Neural crest cell (in vitro differentiated cells): ENCODE results near the gene IPO5. TPM values are rescaled to one million over a fixed set of nuclear protein-coding genes. Genes with fewer than 3 reads are reported as not detected.
"Not testable (repeated sequence)": the region's sequence is repeated elsewhere in the genome, so short reads cannot be mapped to it uniquely, and the experiment has no call there.

Experiments used
- DNase-seq: peaks from one replicate; pipeline ENCODE4 v3.0.0; 2021; ENCODE audit warnings: low read depth, mixed read lengths, low spot score
- H3K27ac Mint-ChIP-seq: one replicate; pipeline ENCODE4 v1.8.0; 2021; ENCODE audit warnings: mild to moderate bottlenecking, mixed read lengths; ENCODE audit not compliant: unreplicated experiment
- H3K27me3 Mint-ChIP-seq: 2 replicates; pipeline ENCODE4 v1.8.0; 2021; ENCODE audit warnings: low read depth, mild to moderate bottlenecking, mixed read lengths
- H3K36me3 Mint-ChIP-seq: 2 replicates; pipeline ENCODE4 v1.8.0; 2021; ENCODE audit warnings: low read depth, mild to moderate bottlenecking, mixed read lengths
- H3K4me1 Mint-ChIP-seq: 2 replicates; pipeline ENCODE4 v1.8.0; 2021; ENCODE audit warnings: mixed read lengths
- H3K4me3 Mint-ChIP-seq: one replicate; pipeline ENCODE4 v1.8.0; 2021; ENCODE audit warnings: mild to moderate bottlenecking, mixed read lengths
- H3K9me3 Mint-ChIP-seq: 2 replicates; pipeline ENCODE4 v1.8.0; 2021; ENCODE audit warnings: mixed read lengths
- CTCF ChIP-seq: fragments of 200-600 bp; sonication (generic); conservative IDR thresholded peaks from 2 replicates; pipeline ENCODE4 v1.5.0; 2021; ENCODE audit warnings: antibody characterized with exemption, mild to moderate bottlenecking
- total RNA-seq: library from RNA; stranded (reverse); gene quantifications from 2 replicates; pipeline ENCODE4 v1.2.1, GENCODE V29; 2021

IPO5 gene
- total RNA-seq, 1 donor from 2014 or later, result 249 TPM

- no peak overlapping the region for H3K4me3 Mint-ChIP-seq
- DNase-seq, result no peak
- H3K4me1 Mint-ChIP-seq, result no peaks in the 10 kb centered on the region
- H3K9me3 Mint-ChIP-seq, result no peaks in the 10 kb centered on the region
- no peak for TF ChIP-seq CTCF
- H3K27ac Mint-ChIP-seq, result no peak overlapping the region
- no peaks in the 10 kb centered on the region for H3K27me3 Mint-ChIP-seq
- no peaks in the 10 kb centered on the region for H3K36me3 Mint-ChIP-seq
Observed at GRCh38 chr13:98039261-98039660, 85.8 kb downstream of the IPO5 start.

GRCh38 chr13:98039964-98040363 is 86.5 kb downstream of the IPO5 start:
- Mint-ChIP-seq H3K4me3 (no peak overlapping the region), H3K4me1 (no peaks in the 10 kb centered on the region), H3K36me3 (no peaks in the 10 kb centered on the region), H3K27ac (no peak overlapping the region), H3K27me3 (no peaks in the 10 kb centered on the region), H3K9me3 (no peaks in the 10 kb centered on the region)
- DNase-seq, result no peak
- no peak for TF ChIP-seq CTCF

DNA sequence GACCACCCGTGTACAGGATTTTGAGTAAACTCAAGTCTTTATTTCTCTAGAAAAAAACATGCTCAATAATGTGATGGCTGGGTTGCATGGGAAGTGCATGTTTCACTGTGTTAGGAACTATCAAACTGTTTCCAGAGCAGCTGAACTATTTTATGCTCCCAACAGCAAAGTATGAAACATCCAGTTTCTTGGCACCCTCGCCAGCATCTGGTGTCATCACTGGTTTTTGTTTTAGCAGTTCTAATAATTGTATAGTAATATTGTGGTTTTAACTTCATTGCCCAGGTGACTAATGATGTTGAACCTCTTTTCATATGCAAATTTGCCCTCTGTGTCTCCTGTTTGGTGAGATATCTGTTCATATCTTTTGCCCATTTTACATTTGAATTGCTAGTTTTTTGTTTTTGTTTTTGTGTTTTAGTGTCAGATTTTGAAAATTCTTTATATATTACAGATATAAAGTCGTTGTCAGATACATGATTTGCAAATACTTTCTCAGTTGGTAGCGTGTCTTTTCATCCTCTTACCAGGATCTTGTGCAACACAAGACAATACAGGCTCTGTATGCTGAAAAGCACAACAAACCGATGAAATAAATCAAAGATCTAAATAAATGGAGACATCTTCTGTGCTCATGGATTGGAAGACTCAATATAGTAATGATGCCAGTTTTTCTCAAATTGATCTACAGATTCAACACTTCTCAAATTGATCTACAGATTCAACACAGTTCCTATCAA is 87.8 kb downstream of the IPO5 start:
- DNase-seq, result no peak
- no peaks in the 10 kb centered on the region for H3K27me3 Mint-ChIP-seq
- no peak overlapping the region for H3K27ac Mint-ChIP-seq
- H3K36me3 Mint-ChIP-seq, result no peaks in the 10 kb centered on the region
- H3K4me1 Mint-ChIP-seq, result no peaks in the 10 kb centered on the region
- no peaks in the 10 kb centered on the region for H3K9me3 Mint-ChIP-seq
- no peak overlapping the region for H3K4me3 Mint-ChIP-seq
- no peak for TF ChIP-seq CTCF

- no peak for TF ChIP-seq CTCF
- Mint-ChIP-seq H3K9me3 (no peaks in the 10 kb centered on the region), H3K4me1 (no peaks in the 10 kb centered on the region), H3K36me3 (no peaks in the 10 kb centered on the region), H3K27me3 (no peaks in the 10 kb centered on the region), H3K4me3 (no peak overlapping the region), H3K27ac (no peak overlapping the region)
- no peak for DNase-seq
Observed at GRCh38 chr13:98044301-98044700, 90.8 kb downstream of the IPO5 start.

- H3K9me3 Mint-ChIP-seq, H3K27me3 Mint-ChIP-seq, H3K4me3 Mint-ChIP-seq, DNase-seq, H3K4me1 Mint-ChIP-seq, H3K27ac Mint-ChIP-seq, H3K36me3 Mint-ChIP-seq: not testable (repeated sequence)
Observed at GRCh38 chr13:98047785-98048184, 94.3 kb downstream of the IPO5 start.

DNA sequence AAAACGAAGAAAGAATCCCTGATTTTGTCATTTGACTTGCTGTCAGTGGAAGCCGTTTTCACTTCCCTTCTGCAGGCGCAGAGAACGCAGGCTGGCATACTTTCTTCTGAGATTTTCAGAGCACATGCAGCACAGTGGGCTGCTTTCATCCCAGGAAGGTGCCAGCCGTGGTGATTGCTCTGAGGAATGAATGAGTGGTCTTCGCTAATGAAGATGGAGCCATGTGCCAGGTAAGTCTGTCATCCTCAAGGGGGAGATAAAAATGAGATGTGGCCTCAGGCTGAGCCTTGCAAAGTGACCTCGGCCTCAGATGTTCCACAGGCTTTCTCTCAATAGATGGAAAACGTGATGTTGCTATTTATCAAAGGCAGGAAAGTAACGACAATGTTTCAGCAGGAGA is 94.8 kb downstream of the IPO5 start:
- Mint-ChIP-seq H3K4me1 (no peaks in the 10 kb centered on the region), H3K27ac (no peak overlapping the region), H3K36me3 (no peaks in the 10 kb centered on the region), H3K9me3 (peaks cover 3% of the 10 kb centered on the region), H3K4me3 (no peak overlapping the region), H3K27me3 (no peaks in the 10 kb centered on the region)
- no peak for TF ChIP-seq CTCF
- no peak for DNase-seq
